ENCODE results near the gene PIK3R1.

- TF ChIP-seq CTCF (conservative IDR thresholded peaks at IDR 0.05; ENCODE audit: low read depth, low read length), result no peak
- TF ChIP-seq EZH2phosphoT487 (IDR thresholded peaks at IDR 0.05; ENCODE audit: borderline replicate concordance, low read length), result no peak
Observed at GRCh38 chr5:68271124-68271523, 55.6 kb downstream of the PIK3R1 start.

All from PC-3 (cell line).